ENCODE measurements around the gene SNAPC4. TPM values are rescaled to one million over a fixed set of nuclear protein-coding genes. Genes with fewer than 3 reads are reported as not detected.
A peak's percentile ranks its signal among the peaks of the same experiment; 100 is the strongest.

SNAPC4 gene
- total RNA-seq, 1 donor from 2014 or later: 22.9 TPM

- no peaks in the 10 kb centered on the region for H3K9me3 Mint-ChIP-seq (ENCODE audit: unreplicated experiment)
- DNase-seq: no peak
- H3K27me3 Mint-ChIP-seq (ENCODE audit: unreplicated experiment): peaks cover 8% of the 10 kb centered on the region
- no peak for TF ChIP-seq CTCF (IDR thresholded peaks at IDR 0.05; ENCODE audit: partially characterized antibody, unreplicated experiment)
- peak within 1 kb of the TSS; percentile 81 for H3K27ac Mint-ChIP-seq (ENCODE audit: unreplicated experiment)
- no peaks in the 10 kb centered on the region for H3K36me3 Mint-ChIP-seq (ENCODE audit: unreplicated experiment)
- peaks cover 18% of the 10 kb centered on the region for H3K4me1 Mint-ChIP-seq (ENCODE audit: low read depth, unreplicated experiment)
- H3K4me3 Mint-ChIP-seq (ENCODE audit: unreplicated experiment): peak within 1 kb of the TSS; percentile 18
Observed at GRCh38 chr9:136373300-136374182, 26.4 kb downstream of the SNAPC4 start, which contains the start of gene CARD9. Gene CARD9 (minus strand): TSS chr9:136373669. CDS start chr9:136372078, 1,591 bp downstream.

GRCh38 chr9:136372561-136373299 lies 27.2 kb downstream of the SNAPC4 start:
- Mint-ChIP-seq H3K4me3 (ENCODE audit: unreplicated experiment) (peak overlapping the region; percentile 18), H3K27ac (ENCODE audit: unreplicated experiment) (peak overlapping the region; percentile 81), H3K36me3 (ENCODE audit: unreplicated experiment) (no peaks in the 10 kb centered on the region), H3K4me1 (ENCODE audit: low read depth, unreplicated experiment) (peaks cover 18% of the 10 kb centered on the region), H3K27me3 (ENCODE audit: unreplicated experiment) (peaks cover 10% of the 10 kb centered on the region), H3K9me3 (ENCODE audit: unreplicated experiment) (peaks cover 3% of the 10 kb centered on the region)
- peak; percentile 69 for DNase-seq
- no peak for TF ChIP-seq CTCF (IDR thresholded peaks at IDR 0.05; ENCODE audit: partially characterized antibody, unreplicated experiment)

- Mint-ChIP-seq H3K9me3 (ENCODE audit: unreplicated experiment) (peaks cover 3% of the 10 kb centered on the region), H3K4me1 (ENCODE audit: low read depth, unreplicated experiment) (peaks cover 18% of the 10 kb centered on the region), H3K36me3 (ENCODE audit: unreplicated experiment) (no peaks in the 10 kb centered on the region), H3K4me3 (ENCODE audit: unreplicated experiment) (no peak overlapping the region), H3K27me3 (ENCODE audit: unreplicated experiment) (peaks cover 10% of the 10 kb centered on the region), H3K27ac (ENCODE audit: unreplicated experiment) (no peak overlapping the region)
- no peak for TF ChIP-seq CTCF (IDR thresholded peaks at IDR 0.05; ENCODE audit: partially characterized antibody, unreplicated experiment)
- DNase-seq: no peak
Observed at GRCh38 chr9:136372006-136372405, 28.0 kb downstream of the SNAPC4 start.

GRCh38 chr9:136371533-136371880 lies 28.5 kb downstream of the SNAPC4 start:
- H3K27ac Mint-ChIP-seq (ENCODE audit: unreplicated experiment): no peak overlapping the region
- no peak overlapping the region for H3K4me3 Mint-ChIP-seq (ENCODE audit: unreplicated experiment)
- H3K9me3 Mint-ChIP-seq (ENCODE audit: unreplicated experiment): peaks cover 3% of the 10 kb centered on the region
- H3K4me1 Mint-ChIP-seq (ENCODE audit: low read depth, unreplicated experiment): peaks cover 18% of the 10 kb centered on the region
- no peaks in the 10 kb centered on the region for H3K36me3 Mint-ChIP-seq (ENCODE audit: unreplicated experiment)
- H3K27me3 Mint-ChIP-seq (ENCODE audit: unreplicated experiment): peaks cover 10% of the 10 kb centered on the region
- no peak for TF ChIP-seq CTCF (IDR thresholded peaks at IDR 0.05; ENCODE audit: partially characterized antibody, unreplicated experiment)
- no peak for DNase-seq

Measured in glutamatergic neuron (in vitro differentiated cells).